Measurements from ENCODE around the gene PM20D1. TPM values are rescaled to one million over a fixed set of nuclear protein-coding genes. Genes with fewer than 3 reads are reported as not detected.

The PM20D1 gene
- total RNA-seq: not detected in 2 replicates

GRCh38 chr1:205849619-205850355 is at the start of gene PM20D1:
Gene PM20D1, minus strand, starts transcription at chr1:205850132. Its CDS starts 60 bp downstream, at chr1:205850072.

GRCh38 chr1:205812878-205813754 is 36.8 kb downstream of the PM20D1 start, which contains the start of gene SLC41A1:
Gene SLC41A1, minus strand, starts transcription at chr1:205813198. Its CDS starts 2,757 bp downstream, at chr1:205810441.

Other genes with a start within 250 kb of the PM20D1 start
- gene ELK4, start 218.1 kb downstream of the PM20D1 start, total RNA-seq: 7.9 and 11.8 TPM in 2 replicates
- gene SLC45A3, start 169.6 kb downstream of the PM20D1 start, total RNA-seq: 0.65 TPM in 1 of 2 replicates, not detected in the other
- gene NUCKS1, start 100.0 kb downstream of the PM20D1 start, total RNA-seq: 66.3 and 139 TPM in 2 replicates
- gene RAB29, start 74.7 kb downstream of the PM20D1 start, total RNA-seq: 4.0 and 6.7 TPM in 2 replicates
- 9.4 and 15.5 TPM in 2 replicates for gene SLC41A1, start 36.9 kb downstream of the PM20D1 start, total RNA-seq
- gene SLC26A9, start 93.3 kb upstream of the PM20D1 start, total RNA-seq: not detected in 2 replicates
- 1.6 and 2.1 TPM in 2 replicates for gene RAB7B, start 153.3 kb upstream of the PM20D1 start, total RNA-seq
- not detected in 2 replicates for gene CTSE, start 173.8 kb upstream of the PM20D1 start, total RNA-seq
- not detected in 2 replicates for gene RHEX, start 203.0 kb upstream of the PM20D1 start, total RNA-seq